ENCODE data around the gene TAS1R1. TPM values are rescaled to one million over a fixed set of nuclear protein-coding genes. Genes with fewer than 3 reads are reported as not detected.

Gene TAS1R1
- total RNA-seq, 1 donor from 2014 or later: not detected

GRCh38 chr1:6572653-6573383 is 17.7 kb downstream of the TAS1R1 start:
- Mint-ChIP-seq H3K9me3 (ENCODE audit: low read depth) (peaks cover 5% of the 10 kb centered on the region), H3K36me3 (ENCODE audit: low read depth) (peaks cover 3% of the 10 kb centered on the region), H3K4me1 (ENCODE audit: low read depth) (no peaks in the 10 kb centered on the region), H3K27me3 (ENCODE audit: low read depth) (peaks cover 22% of the 10 kb centered on the region), H3K27ac (ENCODE audit: unreplicated experiment) (no peak overlapping the region), H3K4me3 (ENCODE audit: unreplicated experiment) (no peak overlapping the region)
- no peak for DNase-seq (ENCODE audit: low spot score)
- TF ChIP-seq, protein P1, sequence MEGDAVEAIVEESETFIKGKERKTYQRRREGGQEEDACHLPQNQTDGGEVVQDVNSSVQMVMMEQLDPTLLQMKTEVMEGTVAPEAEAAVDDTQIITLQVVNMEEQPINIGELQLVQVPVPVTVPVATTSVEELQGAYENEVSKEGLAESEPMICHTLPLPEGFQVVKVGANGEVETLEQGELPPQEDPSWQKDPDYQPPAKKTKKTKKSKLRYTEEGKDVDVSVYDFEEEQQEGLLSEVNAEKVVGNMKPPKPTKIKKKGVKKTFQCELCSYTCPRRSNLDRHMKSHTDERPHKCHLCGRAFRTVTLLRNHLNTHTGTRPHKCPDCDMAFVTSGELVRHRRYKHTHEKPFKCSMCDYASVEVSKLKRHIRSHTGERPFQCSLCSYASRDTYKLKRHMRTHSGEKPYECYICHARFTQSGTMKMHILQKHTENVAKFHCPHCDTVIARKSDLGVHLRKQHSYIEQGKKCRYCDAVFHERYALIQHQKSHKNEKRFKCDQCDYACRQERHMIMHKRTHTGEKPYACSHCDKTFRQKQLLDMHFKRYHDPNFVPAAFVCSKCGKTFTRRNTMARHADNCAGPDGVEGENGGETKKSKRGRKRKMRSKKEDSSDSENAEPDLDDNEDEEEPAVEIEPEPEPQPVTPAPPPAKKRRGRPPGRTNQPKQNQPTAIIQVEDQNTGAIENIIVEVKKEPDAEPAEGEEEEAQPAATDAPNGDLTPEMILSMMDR (IDR thresholded peaks at IDR 0.05): no peak

- DNase-seq (ENCODE audit: low spot score): no peak
- peaks cover 5% of the 10 kb centered on the region for H3K9me3 Mint-ChIP-seq (ENCODE audit: low read depth)
- TF ChIP-seq, protein P1 (IDR thresholded peaks at IDR 0.05): no peak
- H3K4me1 Mint-ChIP-seq (ENCODE audit: low read depth): peaks cover 1% of the 10 kb centered on the region
- H3K27ac Mint-ChIP-seq (ENCODE audit: unreplicated experiment): no peak overlapping the region
- peaks cover 3% of the 10 kb centered on the region for H3K36me3 Mint-ChIP-seq (ENCODE audit: low read depth)
- H3K27me3 Mint-ChIP-seq (ENCODE audit: low read depth): peaks cover 15% of the 10 kb centered on the region
- H3K4me3 Mint-ChIP-seq (ENCODE audit: unreplicated experiment): no peak overlapping the region
These were observed 19.0 kb downstream of the TAS1R1 start for GRCh38 chr1:6574025-6574620.

DNA sequence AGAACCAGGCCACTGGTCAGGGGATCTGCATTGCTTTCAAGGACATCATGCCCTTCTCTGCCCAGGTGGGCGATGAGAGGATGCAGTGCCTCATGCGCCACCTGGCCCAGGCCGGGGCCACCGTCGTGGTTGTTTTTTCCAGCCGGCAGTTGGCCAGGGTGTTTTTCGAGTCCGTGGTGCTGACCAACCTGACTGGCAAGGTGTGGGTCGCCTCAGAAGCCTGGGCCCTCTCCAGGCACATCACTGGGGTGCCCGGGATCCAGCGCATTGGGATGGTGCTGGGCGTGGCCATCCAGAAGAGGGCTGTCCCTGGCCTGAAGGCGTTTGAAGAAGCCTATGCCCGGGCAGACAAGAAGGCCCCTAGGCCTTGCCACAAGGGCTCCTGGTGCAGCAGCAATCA is 19.7 kb downstream of the TAS1R1 start:
- TF ChIP-seq, protein P1 (IDR thresholded peaks at IDR 0.05): no peak

GRCh38 chr1:6577831-6578525 is 22.9 kb downstream of the TAS1R1 start:
- TF ChIP-seq, protein P1 (IDR thresholded peaks at IDR 0.05): no peak
- DNase-seq (ENCODE audit: low spot score): no peak
- H3K4me3 Mint-ChIP-seq (ENCODE audit: unreplicated experiment): no peak overlapping the region
- no peaks in the 10 kb centered on the region for H3K9me3 Mint-ChIP-seq (ENCODE audit: low read depth)
- H3K27ac Mint-ChIP-seq (ENCODE audit: unreplicated experiment): peak overlapping the region; percentile 20
- no peaks in the 10 kb centered on the region for H3K27me3 Mint-ChIP-seq (ENCODE audit: low read depth)
- peaks cover 32% of the 10 kb centered on the region for H3K4me1 Mint-ChIP-seq (ENCODE audit: low read depth)
- H3K36me3 Mint-ChIP-seq (ENCODE audit: low read depth): no peaks in the 10 kb centered on the region

More for the DNA sequence above, 19.7 kb downstream of the TAS1R1 start:
- H3K27me3 Mint-ChIP-seq (ENCODE audit: low read depth): peaks cover 10% of the 10 kb centered on the region
- H3K4me1 Mint-ChIP-seq (ENCODE audit: low read depth): peaks cover 8% of the 10 kb centered on the region
- peaks cover 5% of the 10 kb centered on the region for H3K9me3 Mint-ChIP-seq (ENCODE audit: low read depth)
- peaks cover 3% of the 10 kb centered on the region for H3K36me3 Mint-ChIP-seq (ENCODE audit: low read depth)
- no peak overlapping the region for H3K27ac Mint-ChIP-seq (ENCODE audit: unreplicated experiment)
- H3K4me3 Mint-ChIP-seq (ENCODE audit: unreplicated experiment): no peak overlapping the region
- DNase-seq (ENCODE audit: low spot score): no peak

- H3K36me3 Mint-ChIP-seq (ENCODE audit: low read depth): no peaks in the 10 kb centered on the region
- H3K9me3 Mint-ChIP-seq (ENCODE audit: low read depth): no peaks in the 10 kb centered on the region
- peaks cover 32% of the 10 kb centered on the region for H3K4me1 Mint-ChIP-seq (ENCODE audit: low read depth)
- peak overlapping the region; percentile 94 for H3K27ac Mint-ChIP-seq (ENCODE audit: unreplicated experiment)
- TF ChIP-seq, protein P1 (IDR thresholded peaks at IDR 0.05): no peak
- H3K4me3 Mint-ChIP-seq (ENCODE audit: unreplicated experiment): peak overlapping the region; percentile 90
- H3K27me3 Mint-ChIP-seq (ENCODE audit: low read depth): no peaks in the 10 kb centered on the region
- DNase-seq (ENCODE audit: low spot score): no peak
These were observed 23.7 kb downstream of the TAS1R1 start for GRCh38 chr1:6578624-6579373.

All from chondrocyte (in vitro differentiated cells).